ENCODE data around the gene FBXO41. TPM values are rescaled to one million over a fixed set of nuclear protein-coding genes. Genes with fewer than 3 reads are reported as not detected.

FBXO41 gene
- total RNA-seq, 1 donor from 2014 or later = 7.0 TPM

- no peak overlapping the region for H3K4me3 ChIP-seq (ENCODE audit: low read depth, low read length)
- no peak for TF ChIP-seq CTCF (IDR thresholded peaks at IDR 0.05; ENCODE audit: insufficient read depth, low read length, poor library complexity, severe bottlenecking)
- no peak for DNase-seq (ENCODE audit: low read depth)
- peaks cover 18% of the 10 kb centered on the region for H3K27me3 ChIP-seq (ENCODE audit: control insufficient read depth, insufficient read depth, low read length)
- H3K36me3 ChIP-seq (ENCODE audit: control insufficient read depth, insufficient read depth, low read length) = no peaks in the 10 kb centered on the region
Observed at GRCh38 chr2:73208258-73208657, 76.0 kb downstream of the FBXO41 start.

- no peak for TF ChIP-seq CTCF (IDR thresholded peaks at IDR 0.05; ENCODE audit: insufficient read depth, low read length, poor library complexity, severe bottlenecking)
- no peak for DNase-seq (ENCODE audit: low read depth)
- H3K36me3 ChIP-seq (ENCODE audit: control insufficient read depth, insufficient read depth, low read length) = no peaks in the 10 kb centered on the region
- peaks cover 34% of the 10 kb centered on the region for H3K27me3 ChIP-seq (ENCODE audit: control insufficient read depth, insufficient read depth, low read length)
- no peak overlapping the region for H3K4me3 ChIP-seq (ENCODE audit: low read depth, low read length)
Observed at GRCh38 chr2:73205611-73206010, 78.7 kb downstream of the FBXO41 start.

Other genes with a start within 250 kb of the FBXO41 start
- gene SFXN5, start 212.8 kb downstream of the FBXO41 start, total RNA-seq = 7.6 and 13.0 TPM in 2 replicates
- gene RAB11FIP5, start 171.5 kb downstream of the FBXO41 start, total RNA-seq = 33.3 and 43.6 TPM in 2 replicates
- gene NOTO, start 81.9 kb downstream of the FBXO41 start, total RNA-seq = not detected in 2 replicates
- gene SMYD5, start 70.2 kb downstream of the FBXO41 start, total RNA-seq = 30.2 and 33.6 TPM in 2 replicates
- 6.6 and 7.8 TPM in 2 replicates for gene PRADC1, start 51.2 kb downstream of the FBXO41 start, total RNA-seq
- 254 and 277 TPM in 2 replicates for gene CCT7, start 50.2 kb downstream of the FBXO41 start, total RNA-seq
- gene EGR4, start 9.1 kb upstream of the FBXO41 start, total RNA-seq = not detected in 2 replicates
- 19.6 and 26.1 TPM in 2 replicates for gene ALMS1, start 101.4 kb upstream of the FBXO41 start, total RNA-seq

Data from kidney epithelial cell (primary cell).